ENCODE measurements around the gene ULK4.

DNA sequence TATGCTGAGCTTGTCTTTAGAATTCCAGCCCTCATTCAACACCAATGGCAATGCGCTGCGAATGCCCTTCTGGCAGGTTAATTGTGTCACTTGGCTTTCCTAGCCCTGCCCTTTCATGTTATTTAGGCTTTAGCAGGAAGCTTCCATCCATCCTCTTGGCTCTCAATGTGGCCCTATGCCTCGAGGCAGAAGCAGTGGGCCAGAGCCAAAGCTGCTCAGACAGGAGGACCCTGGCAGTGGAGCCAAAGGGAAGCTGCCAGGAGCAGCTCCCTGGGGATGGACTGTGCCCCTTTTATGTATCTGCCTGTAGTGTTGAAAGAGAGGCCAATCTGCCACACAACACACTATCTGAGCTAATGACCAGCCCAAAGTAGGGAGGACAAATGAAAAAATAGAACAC lies 386.2 kb downstream of the ULK4 start:
- TF ChIP-seq POLR2A (IDR thresholded peaks at IDR 0.05), result no peak
- TF ChIP-seq, protein P1, sequence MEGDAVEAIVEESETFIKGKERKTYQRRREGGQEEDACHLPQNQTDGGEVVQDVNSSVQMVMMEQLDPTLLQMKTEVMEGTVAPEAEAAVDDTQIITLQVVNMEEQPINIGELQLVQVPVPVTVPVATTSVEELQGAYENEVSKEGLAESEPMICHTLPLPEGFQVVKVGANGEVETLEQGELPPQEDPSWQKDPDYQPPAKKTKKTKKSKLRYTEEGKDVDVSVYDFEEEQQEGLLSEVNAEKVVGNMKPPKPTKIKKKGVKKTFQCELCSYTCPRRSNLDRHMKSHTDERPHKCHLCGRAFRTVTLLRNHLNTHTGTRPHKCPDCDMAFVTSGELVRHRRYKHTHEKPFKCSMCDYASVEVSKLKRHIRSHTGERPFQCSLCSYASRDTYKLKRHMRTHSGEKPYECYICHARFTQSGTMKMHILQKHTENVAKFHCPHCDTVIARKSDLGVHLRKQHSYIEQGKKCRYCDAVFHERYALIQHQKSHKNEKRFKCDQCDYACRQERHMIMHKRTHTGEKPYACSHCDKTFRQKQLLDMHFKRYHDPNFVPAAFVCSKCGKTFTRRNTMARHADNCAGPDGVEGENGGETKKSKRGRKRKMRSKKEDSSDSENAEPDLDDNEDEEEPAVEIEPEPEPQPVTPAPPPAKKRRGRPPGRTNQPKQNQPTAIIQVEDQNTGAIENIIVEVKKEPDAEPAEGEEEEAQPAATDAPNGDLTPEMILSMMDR (IDR thresholded peaks at IDR 0.05), result no peak

Data from tibial nerve (tissue), 3 donors.